Stimulated activated CD4-positive, alpha-beta T cell treated with anti-CD3 and anti-CD28 coated beads, Interleukin-2, amount 100 ng/mL, for 24 hours (primary cell): ENCODE data around the gene EPN1.
A peak's percentile ranks its signal among the peaks of the same experiment; 100 is the strongest.

Source experiments
- DNase-seq, 2 donors: peaks; one replicate each; pipeline ENCODE4 v3.0.0-alpha.2; 2020

Gene EPN1

GRCh38 chr19:55646889-55647731 lies 27.9 kb upstream of the EPN1 start:
- DNase-seq = no peak

- peak; percentile 49 to 54 for DNase-seq
Measured at GRCh38 chr19:55647732-55648584, 27.1 kb upstream of the EPN1 start, which contains the start of gene CCDC106. CCDC106 (plus strand) TSS chr19:55648212; CDS start chr19:55649047, 835 bp downstream.

- no peak for DNase-seq
Measured at GRCh38 chr19:55648585-55649267, 26.3 kb upstream of the EPN1 start.

- no peak for DNase-seq
Measured at GRCh38 chr19:55649268-55650125, 25.5 kb upstream of the EPN1 start.

- no peak for DNase-seq
Measured at GRCh38 chr19:55650126-55650557, 24.9 kb upstream of the EPN1 start.

GRCh38 chr19:55650602-55651230 lies 24.3 kb upstream of the EPN1 start:
- no peak for DNase-seq

- DNase-seq = no peak
Measured at GRCh38 chr19:55651236-55651635, 23.8 kb upstream of the EPN1 start.

- DNase-seq = no peak
Measured at GRCh38 chr19:55652311-55653128, 22.5 kb upstream of the EPN1 start.

GRCh38 chr19:55653651-55654322 lies 21.2 kb upstream of the EPN1 start:
- peak; percentile 96 to 99 for DNase-seq

GRCh38 chr19:55654323-55654867 lies 20.6 kb upstream of the EPN1 start:
- DNase-seq = peak; percentile 99

GRCh38 chr19:55654868-55655647 lies 20.0 kb upstream of the EPN1 start, which contains the start of gene U2AF2:
U2AF2 (plus strand) TSS chr19:55655035; CDS start chr19:55655105, 70 bp downstream.
- DNase-seq = peak; percentile 97

GRCh38 chr19:55655648-55656040 lies 19.4 kb upstream of the EPN1 start:
- no peak for DNase-seq

GRCh38 chr19:55656552-55656951 lies 18.5 kb upstream of the EPN1 start:
- no peak for DNase-seq

- DNase-seq = no peak
Measured at GRCh38 chr19:55656988-55657747, 17.9 kb upstream of the EPN1 start.

- DNase-seq = no peak
Measured at GRCh38 chr19:55658846-55659459, 16.1 kb upstream of the EPN1 start.

GRCh38 chr19:55659822-55660221 lies 15.2 kb upstream of the EPN1 start:
- no peak for DNase-seq

- DNase-seq = no peak
Measured at GRCh38 chr19:55660404-55660803, 14.6 kb upstream of the EPN1 start.

GRCh38 chr19:55660991-55661390 lies 14.0 kb upstream of the EPN1 start:
- no peak for DNase-seq
